GM12878 (cell line): ENCODE measurements around the gene IQGAP1. TPM values are rescaled to one million over a fixed set of nuclear protein-coding genes. Genes with fewer than 3 reads are reported as not detected.
"Not testable (repeated sequence)": the region's sequence is repeated elsewhere in the genome, so short reads cannot be mapped to it uniquely, and the experiment has no call there.

ENCODE experiments used
- ATAC-seq: fragments of 200-7000 bp; cut with Tn5 transposase; 3 replicates; pipeline ENCODE4 v1.9.1; 2020; ENCODE audit warnings: mild to moderate bottlenecking, moderate library complexity
- BruUV-seq: library from RNA; stranded (reverse); fragments of 400-500 nt; replicated peaks from 2 replicates; lab custom pipeline; 2021; lab: Mats Ljungman, UMichigan
- CTCF ChIA-PET: fragments of 300-600 bp; sonication (Branson Sonifier 250); formaldehyde crosslinking; extraction: SDS; loops from one replicate; lab custom pipeline; 2021; ENCODE audit warnings: inconsistent platforms; lab: Yijun Ruan, JAX
- POLR2A ChIA-PET: fragments of 350-600 bp; formaldehyde crosslinking; extraction: SDS; loops from one replicate; lab custom pipeline; 2021; ENCODE audit warnings: inconsistent platforms; lab: Charles Lee
- RAD21 ChIA-PET: fragments of 300-600 bp; sonication (Branson Sonifier 250); formaldehyde crosslinking; loops from one replicate; lab custom pipeline; 2023; ENCODE audit warnings: antibody characterized with exemption; ENCODE audit not compliant: unreplicated experiment; lab: Charles Lee
- SMC1A ChIA-PET: fragments of 300-600 bp; sonication (Branson Sonifier 250); formaldehyde crosslinking; loops from one replicate; lab custom pipeline; 2023; ENCODE audit not compliant: unreplicated experiment, uncharacterized antibody; lab: Charles Lee
- DNase-seq: peaks from one replicate; pipeline ENCODE4 v3.0.0-alpha.2; 2011; ENCODE audit warnings: low read depth, low spot score
- FAIRE-seq: peaks from 3 replicates; lab custom pipeline; 2011; peaks lifted over from hg19 to GRCh38; lab: Jason Lieb, UNC
- H2AFZ ChIP-seq: 2 replicates; pipeline ENCODE4 v1.6.0; 2011; ENCODE audit warnings: low read depth, low read length, control low read depth; ENCODE audit not compliant: control insufficient read depth
- H3K27ac ChIP-seq: 2 replicates; pipeline ENCODE4 v1.5.1; 2011; ENCODE audit warnings: control low read depth; ENCODE audit not compliant: control insufficient read depth, insufficient read depth
- H3K27me3 ChIP-seq, 2 experiments: replicated peaks in 1 of 2; 2 replicates each; pipeline versions ENCODE4 v1.6.0 to v1.6.1; 2011; ENCODE audit warnings: low read length in 1 of 2; ENCODE audit not compliant: control insufficient read depth in 2 of 2, insufficient read depth in 2 of 2
- H3K36me3 ChIP-seq, 2 experiments: 2 replicates each; pipeline ENCODE4 v1.5.1; 2011; ENCODE audit warnings: low read length in 1 of 2; ENCODE audit not compliant: control insufficient read depth in 2 of 2, insufficient read depth in 2 of 2
- H3K4me1 ChIP-seq: 2 replicates; pipeline ENCODE4 v1.6.1; 2011; ENCODE audit warnings: mild to moderate bottlenecking, low read length, moderate library complexity, mixed read lengths; ENCODE audit not compliant: control insufficient read depth, insufficient read depth
- H3K4me2 ChIP-seq: 2 replicates; pipeline ENCODE4 v1.6.0; 2011; ENCODE audit warnings: control low read depth; ENCODE audit not compliant: control insufficient read depth, insufficient read depth
- H3K4me3 ChIP-seq: fragments of 200-600 bp; sonication (generic); 2 replicates; pipeline ENCODE4 v1.5.1; 2016
- H3K79me2 ChIP-seq: 2 replicates; pipeline ENCODE4 v1.6.0; 2011; ENCODE audit warnings: low read length; ENCODE audit not compliant: control insufficient read depth, insufficient read depth
- H3K9ac ChIP-seq: 2 replicates; pipeline ENCODE4 v1.8.0; 2011; ENCODE audit warnings: low read length, control low read depth, mixed read lengths; ENCODE audit not compliant: control insufficient read depth, insufficient read depth
- H3K9me3 ChIP-seq: replicated peaks from 3 replicates; pipeline ENCODE4 v1.5.1; 2011; ENCODE audit warnings: mild to moderate bottlenecking, low read length; ENCODE audit not compliant: control insufficient read depth, insufficient read depth
- H4K20me1 ChIP-seq: 2 replicates; pipeline ENCODE4 v1.6.0; 2011; ENCODE audit not compliant: control insufficient read depth, insufficient read depth
- EGR1 ChIP-seq, 2 experiments: IDR thresholded peaks; 1 replicate in 1 of 2; 2 replicates in 1 of 2; pipeline ENCODE4 v1.6.1; 2011 to 2012; ENCODE audit warnings: low read depth in 2 of 2, low read length in 2 of 2, borderline replicate concordance in 1 of 2, mild to moderate bottlenecking in 1 of 2, moderate library complexity in 1 of 2
- GABPA ChIP-seq: IDR thresholded peaks from 2 replicates; pipeline ENCODE4 v1.6.1; 2014; ENCODE audit warnings: antibody characterized with exemption, low read depth, mild to moderate bottlenecking, inconsistent platforms
- NFYB ChIP-seq: IDR thresholded peaks from 2 replicates; pipeline ENCODE4 v1.6.1; 2011; ENCODE audit warnings: low read depth, mild to moderate bottlenecking, low read length, improper control_type of control experiment, moderate library complexity; ENCODE audit not compliant: insufficient read depth
- POLR2AphosphoS2 ChIP-seq: IDR thresholded peaks from 2 replicates; pipeline ENCODE4 v1.6.1; 2011; ENCODE audit warnings: low read depth, mild to moderate bottlenecking, low read length, improper control_type of control experiment, moderate library complexity
- SREBF2 ChIP-seq: IDR thresholded peaks from 2 replicates; pipeline ENCODE4 v1.6.1; 2012; ENCODE audit warnings: mild to moderate bottlenecking, low read length
- TBL1XR1 ChIP-seq: IDR thresholded peaks from 2 replicates; pipeline ENCODE4 v1.6.1; 2012; ENCODE audit warnings: low read depth, low read length, improper control_type of control experiment
- WGBS: methylation state at CpG from one replicate; pipeline ENCODE4 v1.1.6; 2016; ENCODE audit warnings: low lambda C conversion rate; ENCODE audit not compliant: insufficient replicate concordance, insufficient coverage; ENCODE audit errors: missing lambda C conversion rate; 5-methylcytosine and 5-hydroxymethylcytosine counted together
- in situ Hi-C: fragments of 300-500 bp; cut with MboI; formaldehyde crosslinking; loops from 9 replicates; pipeline ENCODE4 v1.14.3; 2018; ENCODE audit warnings: mixed read lengths
- intact Hi-C: fragments of 100-400 bp; cut with micrococcal nuclease; formaldehyde crosslinking; loops from one replicate; pipeline ENCODE4 v1.14.2; 2022; ENCODE audit not compliant: unreplicated experiment
- polyA plus RNA-seq, 11 experiments: library from polyadenylated mRNA; depleted of rRNA in 4 of 11; unstranded in 6 of 11; stranded (reverse) in 5 of 11; fragments of >200 nt; fragmentation: Nextera tagmentation in 4 of 11; fragmentation: Illumina TruSeq in 1 of 11; extraction: Ambion mirVana in 4 of 11; extraction: Trizol in 1 of 11; gene quantifications; 1 replicate in 1 of 11; 2 replicates in 10 of 11; pipeline versions ENCODE4 v1.2.1 to v1.2.3, GENCODE V29; 2011 to 2016; ENCODE audit warnings: inconsistent platforms in 2 of 11, missing spikeins in 2 of 11, low read depth in 1 of 11
- total RNA-seq, 4 experiments: library from RNA; depleted of rRNA in 3 of 4; stranded (reverse); fragments of >200 nt in 3 of 4; fragmentation: Illumina TruSeq in 1 of 4; extraction: Trizol in 1 of 4; gene quantifications; 2 replicates each; pipeline versions ENCODE4 v1.2.1 to v1.2.3, GENCODE V29; 2013 to 2021

The IQGAP1 gene
- total and polyA plus RNA-seq, 10 of the 15 experiments (the other 5 are each of a cell fraction or from before 2014, with no cell fraction given), result 65.2 to 250 (median 112) TPM

DNA sequence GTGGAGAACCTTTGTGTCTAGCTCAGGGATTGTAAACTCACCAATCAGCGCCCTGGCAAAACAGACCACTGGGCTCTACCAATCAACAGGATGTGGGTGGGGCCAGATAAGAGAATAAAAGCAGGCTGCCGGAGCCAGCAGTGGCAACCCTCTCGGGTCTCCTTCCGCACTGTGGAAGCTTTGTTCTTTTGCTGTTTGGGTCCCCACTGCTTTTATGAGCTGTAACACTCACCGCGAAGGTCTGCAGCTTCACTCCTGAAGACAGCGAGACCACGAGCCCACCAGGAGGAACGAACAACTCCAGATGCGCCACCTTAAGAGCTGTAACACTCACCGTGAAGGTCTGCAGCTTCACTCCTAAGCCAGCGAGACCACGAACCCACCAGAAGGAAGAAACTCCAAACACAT lies 123.2 kb downstream of the IQGAP1 start:
- WGBS, result 84% methylated on average over 13 of the region's 13 CpGs
- TF ChIP-seq NFYB, result 0 out of 2 replicates have a peak, but pooled peaks have one; percentile 9
- TF ChIP-seq, all 136 proteins: peak for 1; not testable (repeated sequence) for 135
- ChIA-PET RAD21 (interaction anchor here (0.9 kb wide), 1 partner anchor 180 kb away, joined by 3 read pairs; no protein-coding TSS in a partner anchor), CTCF (interaction anchor here (1.0 to 1.4 kb wide), 3 partner anchors 30 to 222 kb away, joined by 3 to 4 read pairs (median 3); no protein-coding TSS in a partner anchor), POLR2A (interaction anchor here (0.8 kb wide), 1 partner anchor 123 kb away, joined by 3 read pairs; no protein-coding TSS in a partner anchor), SMC1A (interaction anchor here (1.9 kb wide), 1 partner anchor 29 kb away, joined by 8 read pairs; no protein-coding TSS in a partner anchor)
- DNase-seq, FAIRE-seq, H3K79me2 ChIP-seq, in situ Hi-C loops, H3K4me3 ChIP-seq, intact Hi-C loops, H3K27ac ChIP-seq, BruUV-seq, H3K27me3 ChIP-seq, H3K4me1 ChIP-seq, H3K36me3 ChIP-seq, H3K4me2 ChIP-seq, H4K20me1 ChIP-seq, H3K9ac ChIP-seq, H2AFZ ChIP-seq, H3K9me3 ChIP-seq, ATAC-seq: not testable (repeated sequence)

DNA sequence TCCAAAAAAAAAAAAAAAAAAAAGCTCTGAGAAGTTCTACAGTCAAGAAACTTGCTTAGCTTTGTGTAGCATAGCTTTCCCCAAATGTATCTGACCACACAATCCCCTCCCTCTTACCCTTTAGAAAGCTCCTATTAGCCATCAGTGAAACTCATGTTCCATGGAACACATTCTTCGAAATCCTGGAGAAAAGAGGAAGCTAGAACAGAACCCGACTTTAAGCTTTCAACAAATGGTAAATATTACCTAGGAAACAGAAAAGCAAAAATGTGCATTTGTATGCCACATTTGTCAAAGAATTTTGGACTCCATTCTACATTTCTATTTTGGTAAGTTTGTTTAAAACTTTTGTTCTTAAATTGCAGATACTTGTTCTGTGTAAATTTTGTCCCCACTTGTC lies 124.2 kb downstream of the IQGAP1 start:
- H3K36me3 ChIP-seq, result no peaks in the 10 kb centered on the region
- H3K27me3 ChIP-seq, result no peaks in the 10 kb centered on the region
- no peak overlapping the region for H2AFZ ChIP-seq
- ChIA-PET RAD21 (interaction anchor here (0.6 kb wide), 1 partner anchor 75 kb away, joined by 4 read pairs; no protein-coding TSS in a partner anchor), CTCF (interaction anchor here (0.7 to 3.0 kb wide), 6 partner anchors 31 to 207 kb away, joined by 3 to 8 read pairs (median 4); no protein-coding TSS in a partner anchor), POLR2A (interaction anchor here (0.6 to 0.7 kb wide), 3 partner anchors 14 to 120 kb away, joined by 4 to 6 read pairs (median 5); no protein-coding TSS in a partner anchor), SMC1A (interaction anchor here (0.8 to 1.9 kb wide), 5 partner anchors 24 to 192 kb away, joined by 3 to 8 read pairs (median 4); no protein-coding TSS in a partner anchor)
- no peaks in the 10 kb centered on the region for H3K4me1 ChIP-seq
- H3K4me3 ChIP-seq, result no peak overlapping the region
- no peaks in the 10 kb centered on the region for H3K79me2 ChIP-seq
- intact Hi-C loops, result no loop called here
- FAIRE-seq (no peak), ATAC-seq (no peak), DNase-seq (no peak)
- in situ Hi-C loops, result no loop called here
- H4K20me1 ChIP-seq, result no peaks in the 10 kb centered on the region
- no TSS peak for BruUV-seq
- no peak overlapping the region for H3K9ac ChIP-seq
- H3K4me2 ChIP-seq, result no peak overlapping the region
- WGBS, result 50% methylated on average over 2 of the region's 2 CpGs
- TF ChIP-seq EGR1 (IDR thresholded peaks at IDR 0.05; ENCODE audit: borderline replicate concordance in 1 of 2, low read depth in 2 of 2, low read length in 2 of 2) (no peak), GABPA (no peak), TBL1XR1 (no peak), POLR2AphosphoS2 (no peak), SREBF2 (no peak)
- no peak overlapping the region for H3K27ac ChIP-seq
- H3K9me3 ChIP-seq, result no peaks in the 10 kb centered on the region
